ENCODE results near the gene ADNP.

DNA sequence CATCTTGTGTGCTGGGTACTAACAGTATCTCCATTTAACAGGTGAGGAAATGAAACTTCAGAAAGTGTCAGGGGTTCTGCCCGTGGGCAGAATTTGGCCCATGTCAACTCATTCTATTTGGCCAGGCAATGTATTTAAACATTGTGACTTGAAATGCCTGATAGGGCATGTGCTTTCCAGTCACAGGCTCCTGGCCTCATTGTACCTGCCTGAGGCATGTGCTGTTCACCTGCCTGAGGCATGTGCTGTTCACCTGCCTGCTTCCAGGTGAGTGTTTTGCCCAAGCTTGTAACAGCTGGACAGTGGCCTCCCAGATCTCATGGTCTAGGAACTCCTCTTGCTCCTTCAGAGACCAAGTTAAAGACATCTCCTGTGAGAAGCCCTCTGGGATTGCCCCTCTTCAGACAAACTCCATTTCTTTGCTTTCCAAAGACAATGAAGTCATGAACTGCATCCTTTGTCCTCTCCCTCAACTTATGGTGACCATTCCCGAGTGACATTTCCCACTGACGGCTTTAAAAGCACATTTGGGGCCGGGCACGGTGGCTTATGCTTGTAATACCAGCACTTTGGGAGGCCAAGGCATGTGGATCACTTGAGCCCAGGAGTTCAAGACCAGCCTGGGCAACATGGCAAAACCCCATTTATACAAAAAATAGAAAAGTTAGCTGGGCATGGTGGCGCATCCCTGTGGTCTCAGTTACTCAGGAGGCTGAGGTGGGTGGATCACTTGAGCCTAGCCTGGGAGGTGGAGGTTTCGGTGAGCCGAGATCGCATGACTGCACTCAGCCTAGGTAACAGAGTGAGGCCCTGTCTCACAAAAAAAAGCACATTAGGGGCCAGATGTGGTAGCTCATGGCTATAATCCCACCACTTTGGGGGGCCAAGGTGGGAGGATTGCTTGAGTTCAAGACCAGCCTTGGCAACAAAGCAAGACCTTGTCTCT, 87.6 kb downstream of the ADNP start:
- TF ChIP-seq CTCF (IDR thresholded peaks at IDR 0.05) (no peak), TEAD4 (CRISPR knock-in tag; IDR thresholded peaks at IDR 0.05) (no peak), ESRRA (CRISPR knock-in tag; IDR thresholded peaks at IDR 0.05; ENCODE audit: borderline replicate concordance) (no peak), NR2C2 (CRISPR knock-in tag; IDR thresholded peaks at IDR 0.05) (no peak), CREB1 (CRISPR knock-in tag; IDR thresholded peaks at IDR 0.05) (no peak), IRF2 (CRISPR knock-in tag; IDR thresholded peaks at IDR 0.05; ENCODE audit: borderline replicate concordance, low read depth) (no peak), TP53 (CRISPR knock-in tag; IDR thresholded peaks at IDR 0.05) (no peak), CBFB (CRISPR knock-in tag; IDR thresholded peaks at IDR 0.05; ENCODE audit: low read depth) (no peak)
- TF ChIP-seq, protein P1, sequence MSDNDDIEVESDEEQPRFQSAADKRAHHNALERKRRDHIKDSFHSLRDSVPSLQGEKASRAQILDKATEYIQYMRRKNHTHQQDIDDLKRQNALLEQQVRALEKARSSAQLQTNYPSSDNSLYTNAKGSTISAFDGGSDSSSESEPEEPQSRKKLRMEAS (CRISPR knock-in tag; IDR thresholded peaks at IDR 0.05), result no peak
- TF ChIP-seq, protein P2, sequence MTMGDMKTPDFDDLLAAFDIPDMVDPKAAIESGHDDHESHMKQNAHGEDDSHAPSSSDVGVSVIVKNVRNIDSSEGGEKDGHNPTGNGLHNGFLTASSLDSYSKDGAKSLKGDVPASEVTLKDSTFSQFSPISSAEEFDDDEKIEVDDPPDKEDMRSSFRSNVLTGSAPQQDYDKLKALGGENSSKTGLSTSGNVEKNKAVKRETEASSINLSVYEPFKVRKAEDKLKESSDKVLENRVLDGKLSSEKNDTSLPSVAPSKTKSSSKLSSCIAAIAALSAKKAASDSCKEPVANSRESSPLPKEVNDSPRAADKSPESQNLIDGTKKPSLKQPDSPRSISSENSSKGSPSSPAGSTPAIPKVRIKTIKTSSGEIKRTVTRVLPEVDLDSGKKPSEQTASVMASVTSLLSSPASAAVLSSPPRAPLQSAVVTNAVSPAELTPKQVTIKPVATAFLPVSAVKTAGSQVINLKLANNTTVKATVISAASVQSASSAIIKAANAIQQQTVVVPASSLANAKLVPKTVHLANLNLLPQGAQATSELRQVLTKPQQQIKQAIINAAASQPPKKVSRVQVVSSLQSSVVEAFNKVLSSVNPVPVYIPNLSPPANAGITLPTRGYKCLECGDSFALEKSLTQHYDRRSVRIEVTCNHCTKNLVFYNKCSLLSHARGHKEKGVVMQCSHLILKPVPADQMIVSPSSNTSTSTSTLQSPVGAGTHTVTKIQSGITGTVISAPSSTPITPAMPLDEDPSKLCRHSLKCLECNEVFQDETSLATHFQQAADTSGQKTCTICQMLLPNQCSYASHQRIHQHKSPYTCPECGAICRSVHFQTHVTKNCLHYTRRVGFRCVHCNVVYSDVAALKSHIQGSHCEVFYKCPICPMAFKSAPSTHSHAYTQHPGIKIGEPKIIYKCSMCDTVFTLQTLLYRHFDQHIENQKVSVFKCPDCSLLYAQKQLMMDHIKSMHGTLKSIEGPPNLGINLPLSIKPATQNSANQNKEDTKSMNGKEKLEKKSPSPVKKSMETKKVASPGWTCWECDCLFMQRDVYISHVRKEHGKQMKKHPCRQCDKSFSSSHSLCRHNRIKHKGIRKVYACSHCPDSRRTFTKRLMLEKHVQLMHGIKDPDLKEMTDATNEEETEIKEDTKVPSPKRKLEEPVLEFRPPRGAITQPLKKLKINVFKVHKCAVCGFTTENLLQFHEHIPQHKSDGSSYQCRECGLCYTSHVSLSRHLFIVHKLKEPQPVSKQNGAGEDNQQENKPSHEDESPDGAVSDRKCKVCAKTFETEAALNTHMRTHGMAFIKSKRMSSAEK (CRISPR knock-in tag; IDR thresholded peaks at IDR 0.05; ENCODE audit: borderline replicate concordance), result no peak
